Transverse colon (tissue), 4 donors: ENCODE results near the gene CD34. TPM values are rescaled to one million over a fixed set of nuclear protein-coding genes. Genes with fewer than 3 reads are reported as not detected.

Experiments used
- DNase-seq: peaks from one replicate; pipeline ENCODE4 v3.0.0-alpha.2; 2019
- H3K27ac ChIP-seq, 4 donors: fragments of 200-600 bp; sonication (generic); 2 replicates each; pipeline ENCODE4 v1.5.1; 2016 to 2018; ENCODE audit warnings: inconsistent platforms in 4 of 4
- H3K27me3 ChIP-seq: fragments of 200-600 bp; sonication (generic); 2 replicates; pipeline ENCODE4 v1.5.1; 2017; ENCODE audit warnings: inconsistent platforms
- H3K36me3 ChIP-seq, 4 donors: fragments of 200-600 bp; sonication (generic); 2 replicates each; pipeline ENCODE4 v1.5.1; 2017 to 2019; ENCODE audit warnings: inconsistent platforms in 4 of 4
- H3K4me1 ChIP-seq, 4 donors: fragments of 200-600 bp; sonication (generic); 2 replicates each; pipeline ENCODE4 v1.5.1; 2017 to 2020; ENCODE audit warnings: inconsistent platforms in 4 of 4
- H3K4me3 ChIP-seq, 4 donors: fragments of 200-600 bp; sonication (generic); 1 replicate in 1 of 4; 2 replicates in 3 of 4; pipeline versions ENCODE4 v1.5.1 to v1.6.1; 2017 to 2019; ENCODE audit warnings: inconsistent platforms in 4 of 4
- H3K9me3 ChIP-seq, 2 donors: fragments of 200-600 bp; sonication (generic); 2 replicates each; pipeline ENCODE4 v1.5.1; 2017 to 2019; ENCODE audit warnings: inconsistent platforms in 2 of 2
- CTCF ChIP-seq, 5 experiments: fragments of 200-600 bp in 3 of 5; fragments of 450-650 bp in 2 of 5; sonication (generic) in 3 of 5; IDR thresholded peaks; 1 replicate in 2 of 5; 2 replicates in 3 of 5; pipeline ENCODE4 v1.5.1; 2016 to 2017; ENCODE audit warnings: antibody characterized with exemption in 5 of 5, inconsistent platforms in 3 of 5, mild to moderate bottlenecking in 2 of 5, moderate library complexity in 1 of 5
- EP300 ChIP-seq: sonication (generic); formaldehyde crosslinking; IDR thresholded peaks from one replicate; pipeline ENCODE4 v1.6.1; 2017; ENCODE audit warnings: antibody characterized with exemption, low read depth
- POLR2A ChIP-seq: fragments of 450-650 bp; IDR thresholded peaks from one replicate; pipeline ENCODE4 v1.6.1; 2016; ENCODE audit warnings: antibody characterized with exemption, mild to moderate bottlenecking, moderate library complexity
- POLR2AphosphoS5 ChIP-seq, 3 donors: sonication (generic); formaldehyde crosslinking; IDR thresholded peaks; one replicate each; pipeline ENCODE4 v1.6.1; 2016; ENCODE audit warnings: antibody characterized with exemption in 3 of 3
- WGBS, 2 donors: methylation state at CpG; one replicate each; pipeline ENCODE4 v1.1.5; 2018; ENCODE audit warnings: low coverage in 1 of 2; 5-methylcytosine and 5-hydroxymethylcytosine counted together
- in situ Hi-C, 4 donors: fragments of 200-750 bp; cut with MboI; loops; one replicate each; pipeline versions ENCODE4 v1.15.0 to v1.15.1; 2017; ENCODE audit warnings: low sequenced_read_pairs in 3 of 4, low pct_ligation_motif_present in 1 of 4, low pct_unique_long_range_greater_than_20kb in 1 of 4
- intact Hi-C: fragments of 100-400 bp; cut with DNase I; formaldehyde crosslinking; loops from one replicate; pipeline ENCODE4 v1.15.1; 2023; ENCODE audit warnings: low total_unique reads
- total RNA-seq, 4 donors: library from RNA; depleted of rRNA; stranded (reverse); fragments of >200 nt; gene quantifications; one replicate each; pipeline ENCODE4 v1.1.0, GENCODE V29; 2016

The CD34 gene
- total RNA-seq, 4 donors from 2014 or later, result 7.5 to 85.2 (median 9.7) TPM

DNA sequence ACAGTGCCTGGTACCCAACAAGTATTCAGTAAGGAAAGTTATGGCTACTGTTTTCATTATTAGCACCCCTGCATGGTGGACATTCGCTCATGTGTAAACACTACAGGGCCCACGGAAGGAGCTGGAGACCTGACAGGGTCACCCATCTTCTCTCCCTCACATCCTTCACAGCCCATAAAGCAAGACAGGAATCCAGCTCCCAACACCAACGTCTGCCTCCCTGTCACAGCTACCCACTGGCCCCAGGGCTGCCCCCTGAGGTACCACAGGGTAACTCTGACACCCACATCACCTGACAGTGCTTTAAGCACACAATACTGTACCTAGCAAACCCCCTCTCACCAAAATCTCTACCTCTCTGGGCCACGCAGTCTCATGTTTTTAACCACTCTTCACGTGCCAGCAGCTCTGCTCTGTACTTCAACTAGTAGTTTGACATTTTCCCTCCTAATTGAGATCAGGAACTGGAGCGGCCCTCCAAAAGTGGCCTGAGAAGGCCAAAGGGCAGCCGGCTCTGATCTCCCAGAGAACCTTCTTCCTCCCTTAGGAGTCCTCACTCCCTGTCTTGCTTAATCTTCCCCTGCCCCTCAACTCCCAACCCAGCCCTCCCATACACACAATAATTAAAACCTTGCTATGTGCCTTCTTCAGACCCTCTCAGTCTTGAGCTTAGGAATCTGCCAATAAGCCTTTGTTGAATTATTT, 76.8 kb downstream of the CD34 start:
- H3K4me1 ChIP-seq, result peaks cover 22 to 53% (median 28%) of the 10 kb centered on the region in 4 donors
- no peak for TF ChIP-seq POLR2AphosphoS5 (IDR thresholded peaks at IDR 0.05)
- TF ChIP-seq EP300, result no peak
- no peak for TF ChIP-seq POLR2A
- no peak for TF ChIP-seq CTCF (IDR thresholded peaks at IDR 0.05)
- no peaks in the 10 kb centered on the region for H3K9me3 ChIP-seq
- intact Hi-C loops (no loop called here), in situ Hi-C loops (loop anchor here in 1 of 4 donors (5.0 kb wide), 1 partner anchor 33 kb away; no protein-coding TSS in a partner anchor)
- H3K4me3 ChIP-seq, result no peak overlapping the region
- no peak for DNase-seq
- 82 to 91% methylated on average over 3 to 7 of the region's 7 CpGs for WGBS, 2 donors
- H3K27me3 ChIP-seq, result no peaks in the 10 kb centered on the region
- no peak overlapping the region for H3K27ac ChIP-seq
- no peaks in the 10 kb centered on the region for H3K36me3 ChIP-seq

- Histone ChIP-seq H3K36me3 (no peaks in the 10 kb centered on the region), H3K27ac (peak overlapping the region in 1 of 4 donors; percentile 6), H3K27me3 (no peaks in the 10 kb centered on the region), H3K9me3 (no peaks in the 10 kb centered on the region), H3K4me3 (no peak overlapping the region), H3K4me1 (peaks cover 26 to 55% (median 31%) of the 10 kb centered on the region in 4 donors)
- DNase-seq, result no peak
- in situ Hi-C loops, result loop anchor here in 1 of 4 donors (5.0 kb wide), 1 partner anchor 34 kb away; no protein-coding TSS in a partner anchor
- intact Hi-C loops, result no loop called here
- WGBS, 2 donors, result 83 to 88% methylated on average over 1 to 6 of the region's 6 CpGs
- TF ChIP-seq EP300, result no peak
- no peak for TF ChIP-seq POLR2A
- no peak for TF ChIP-seq CTCF (IDR thresholded peaks at IDR 0.05)
- no peak for TF ChIP-seq POLR2AphosphoS5 (IDR thresholded peaks at IDR 0.05)
Observed at GRCh38 chr1:207833381-207833780, 77.5 kb downstream of the CD34 start.

DNA sequence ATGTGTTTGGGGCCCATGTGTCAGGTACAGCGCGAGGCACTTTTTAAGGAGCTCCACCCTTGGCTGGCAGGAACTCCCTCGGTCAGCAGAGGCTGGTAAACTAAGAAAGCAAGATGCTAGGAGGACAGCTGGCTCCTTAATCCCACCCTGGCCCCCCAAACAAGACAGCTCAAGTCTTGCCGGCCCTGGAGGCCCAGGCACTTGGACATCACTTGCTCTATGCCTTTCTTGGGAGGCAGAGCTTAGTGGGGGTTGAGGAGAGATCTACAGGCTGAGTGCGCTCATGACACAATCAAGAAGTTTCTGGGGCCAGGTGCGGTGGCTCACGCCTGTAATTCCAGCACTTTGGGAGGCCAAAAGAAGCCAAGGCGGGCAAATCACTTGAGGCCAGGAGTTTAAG, 78.1 kb downstream of the CD34 start:
- intact Hi-C loops (no loop called here), in situ Hi-C loops (loop anchor here in 1 of 4 donors (5.0 kb wide), 1 partner anchor 35 kb away; no protein-coding TSS in a partner anchor)
- no peak overlapping the region for H3K4me3 ChIP-seq
- DNase-seq, result no peak
- WGBS, 2 donors, result 94% methylated on average over 8 of the region's 8 CpGs; no CpG with 5 or more reads in 1 of the 2 donors
- no peaks in the 10 kb centered on the region for H3K27me3 ChIP-seq
- peak overlapping the region; percentile 50 to 73 (median 66) for H3K27ac ChIP-seq
- H3K36me3 ChIP-seq, result no peaks in the 10 kb centered on the region
- H3K9me3 ChIP-seq, result no peaks in the 10 kb centered on the region
- TF ChIP-seq EP300 (no peak), POLR2A (no peak), POLR2AphosphoS5 (IDR thresholded peaks at IDR 0.05) (no peak), CTCF (IDR thresholded peaks at IDR 0.05) (no peak)
- peaks cover 30 to 56% (median 35%) of the 10 kb centered on the region in 4 donors for H3K4me1 ChIP-seq

DNA sequence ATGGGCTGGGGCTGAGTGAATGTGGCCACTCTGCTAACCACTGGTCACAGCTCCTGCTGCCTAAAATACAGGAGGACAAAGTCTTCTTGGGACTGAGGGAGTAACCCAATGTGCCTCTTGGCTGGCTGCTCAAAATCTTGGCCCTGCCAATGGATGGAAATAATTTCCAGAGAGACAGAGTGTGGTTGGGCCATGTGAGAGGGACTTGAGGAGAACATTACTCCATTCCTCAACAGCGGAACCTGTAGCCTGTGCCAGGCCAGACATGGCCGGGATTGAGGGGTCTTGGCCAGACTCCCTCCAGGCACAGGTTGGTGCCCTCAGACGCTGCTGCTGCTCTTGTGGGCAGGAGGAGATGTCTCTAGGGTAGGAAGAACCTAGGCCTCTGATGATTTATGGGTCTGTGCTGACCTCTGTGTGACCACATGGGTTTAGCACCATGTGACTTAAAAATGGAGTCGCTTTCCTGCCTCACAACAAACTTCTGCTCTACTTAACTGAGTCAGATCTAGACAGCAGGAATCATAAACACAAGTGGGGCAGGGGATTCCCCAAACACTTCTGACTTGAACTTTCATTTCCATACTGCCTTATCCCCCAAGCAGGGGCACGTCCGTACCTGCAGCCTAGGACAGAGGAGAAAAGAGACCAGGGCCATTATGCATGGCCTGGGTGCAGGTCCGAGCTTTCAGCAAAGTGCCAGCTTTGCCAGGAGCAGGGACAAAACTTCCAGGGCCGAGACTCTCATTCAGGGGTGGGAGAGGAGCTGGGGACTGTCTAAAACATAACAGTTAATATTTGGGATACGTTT, 79.2 kb downstream of the CD34 start:
- TF ChIP-seq EP300 (no peak), POLR2A (no peak), POLR2AphosphoS5 (IDR thresholded peaks at IDR 0.05) (no peak), CTCF (IDR thresholded peaks at IDR 0.05) (no peak)
- DNase-seq, result no peak
- no peaks in the 10 kb centered on the region for H3K27me3 ChIP-seq
- WGBS, 2 donors, result 13 to 58% methylated on average over 2 to 9 of the region's 9 CpGs
- H3K4me3 ChIP-seq, result no peak overlapping the region
- in situ Hi-C loops, result loop anchor here in 1 of 4 donors (5.0 kb wide), 1 partner anchor 36 kb away; no protein-coding TSS in a partner anchor
- no peaks in the 10 kb centered on the region for H3K9me3 ChIP-seq
- peak overlapping the region; percentile 50 to 73 (median 66) for H3K27ac ChIP-seq
- peaks cover 39 to 57% (median 44%) of the 10 kb centered on the region in 4 donors for H3K4me1 ChIP-seq
- intact Hi-C loops, result no loop called here
- H3K36me3 ChIP-seq, result no peaks in the 10 kb centered on the region
